ENCODE data around the gene TAX1BP3. TPM values are rescaled to one million over a fixed set of nuclear protein-coding genes. Genes with fewer than 3 reads are reported as not detected.

TAX1BP3 gene
- total and polyA plus RNA-seq, 4 donors: 11.9 to 27.7 (median 20.0) TPM

DNA sequence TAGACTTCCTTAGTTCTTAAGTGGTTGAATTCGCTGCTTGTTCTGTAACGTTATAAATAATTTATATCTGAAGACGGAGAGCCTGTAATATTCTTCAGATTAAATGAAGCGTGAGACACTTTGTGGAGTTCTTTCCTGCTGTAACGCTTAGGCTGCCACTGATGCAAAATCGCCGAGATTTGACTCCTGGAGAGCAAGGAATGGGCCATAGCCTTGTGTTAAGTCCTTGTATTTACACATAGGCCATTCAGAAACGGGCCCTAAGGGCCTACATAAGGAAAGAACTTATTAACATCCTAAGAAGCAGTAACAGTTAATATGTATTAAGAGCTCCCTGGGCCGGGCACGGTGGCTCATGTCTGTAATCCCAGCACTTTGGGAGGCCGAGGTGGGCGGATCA lies 1.2 kb upstream of the TAX1BP3 start (continued):
- TF ChIP-seq, protein P1, sequence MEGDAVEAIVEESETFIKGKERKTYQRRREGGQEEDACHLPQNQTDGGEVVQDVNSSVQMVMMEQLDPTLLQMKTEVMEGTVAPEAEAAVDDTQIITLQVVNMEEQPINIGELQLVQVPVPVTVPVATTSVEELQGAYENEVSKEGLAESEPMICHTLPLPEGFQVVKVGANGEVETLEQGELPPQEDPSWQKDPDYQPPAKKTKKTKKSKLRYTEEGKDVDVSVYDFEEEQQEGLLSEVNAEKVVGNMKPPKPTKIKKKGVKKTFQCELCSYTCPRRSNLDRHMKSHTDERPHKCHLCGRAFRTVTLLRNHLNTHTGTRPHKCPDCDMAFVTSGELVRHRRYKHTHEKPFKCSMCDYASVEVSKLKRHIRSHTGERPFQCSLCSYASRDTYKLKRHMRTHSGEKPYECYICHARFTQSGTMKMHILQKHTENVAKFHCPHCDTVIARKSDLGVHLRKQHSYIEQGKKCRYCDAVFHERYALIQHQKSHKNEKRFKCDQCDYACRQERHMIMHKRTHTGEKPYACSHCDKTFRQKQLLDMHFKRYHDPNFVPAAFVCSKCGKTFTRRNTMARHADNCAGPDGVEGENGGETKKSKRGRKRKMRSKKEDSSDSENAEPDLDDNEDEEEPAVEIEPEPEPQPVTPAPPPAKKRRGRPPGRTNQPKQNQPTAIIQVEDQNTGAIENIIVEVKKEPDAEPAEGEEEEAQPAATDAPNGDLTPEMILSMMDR (IDR thresholded peaks at IDR 0.05; ENCODE audit: low read depth, low read length, missing input control): no peak
- no peak for TF ChIP-seq HNF4G (IDR thresholded peaks at IDR 0.05)
- no peak for TF ChIP-seq FOXA2 (IDR thresholded peaks at IDR 0.05)

DNA sequence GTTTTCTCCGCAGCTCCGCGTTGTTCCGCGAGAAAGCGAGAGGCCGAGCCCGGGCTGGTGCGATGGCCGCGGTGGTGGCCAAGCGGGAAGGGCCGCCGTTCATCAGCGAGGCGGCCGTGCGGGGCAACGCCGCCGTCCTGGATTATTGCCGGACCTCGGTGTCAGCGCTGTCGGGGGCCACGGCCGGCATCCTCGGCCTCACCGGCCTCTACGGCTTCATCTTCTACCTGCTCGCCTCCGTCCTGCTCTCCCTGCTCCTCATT lies 638 bp upstream of the TAX1BP3 start:
- H3K4me1 ChIP-seq (ENCODE audit: control insufficient read depth in 4 of 4, insufficient read depth in 4 of 4, low read length in 3 of 4): peaks cover 0 to 24% (median 23%) of the 10 kb centered on the region in 4 donors
- TF ChIP-seq RXRA (IDR thresholded peaks at IDR 0.05): no peak
- no peak for DNase-seq (ENCODE audit: low spot score)
- peaks cover 0 to 7% (median 2%) of the 10 kb centered on the region in 4 donors for H3K36me3 ChIP-seq (ENCODE audit: control insufficient read depth in 4 of 4, insufficient read depth in 3 of 4, low read depth in 1 of 4, low read length in 3 of 4)
- peak overlapping the region; percentile 58 to 88 for H3K27ac ChIP-seq (ENCODE audit: low read depth in 1 of 2, low read length in 2 of 2)
- no peaks in the 10 kb centered on the region for H3K9me3 ChIP-seq (ENCODE audit: control insufficient read depth in 4 of 4, low read length in 3 of 4)
- under 1% methylated on average over 32 of the region's 32 CpGs for WGBS
- peak overlapping the region; percentile 42 to 46 for H3K9ac ChIP-seq (ENCODE audit: low read depth in 1 of 2, low read length in 2 of 2)
- no peaks in the 10 kb centered on the region for H3K27me3 ChIP-seq (ENCODE audit: control insufficient read depth in 4 of 4, insufficient read depth in 4 of 4, low read length in 3 of 4)
- peak overlapping the region; percentile 84 to 98 (median 94) for H3K4me3 ChIP-seq (ENCODE audit: low read depth in 1 of 3, low read length in 3 of 3)

DNA sequence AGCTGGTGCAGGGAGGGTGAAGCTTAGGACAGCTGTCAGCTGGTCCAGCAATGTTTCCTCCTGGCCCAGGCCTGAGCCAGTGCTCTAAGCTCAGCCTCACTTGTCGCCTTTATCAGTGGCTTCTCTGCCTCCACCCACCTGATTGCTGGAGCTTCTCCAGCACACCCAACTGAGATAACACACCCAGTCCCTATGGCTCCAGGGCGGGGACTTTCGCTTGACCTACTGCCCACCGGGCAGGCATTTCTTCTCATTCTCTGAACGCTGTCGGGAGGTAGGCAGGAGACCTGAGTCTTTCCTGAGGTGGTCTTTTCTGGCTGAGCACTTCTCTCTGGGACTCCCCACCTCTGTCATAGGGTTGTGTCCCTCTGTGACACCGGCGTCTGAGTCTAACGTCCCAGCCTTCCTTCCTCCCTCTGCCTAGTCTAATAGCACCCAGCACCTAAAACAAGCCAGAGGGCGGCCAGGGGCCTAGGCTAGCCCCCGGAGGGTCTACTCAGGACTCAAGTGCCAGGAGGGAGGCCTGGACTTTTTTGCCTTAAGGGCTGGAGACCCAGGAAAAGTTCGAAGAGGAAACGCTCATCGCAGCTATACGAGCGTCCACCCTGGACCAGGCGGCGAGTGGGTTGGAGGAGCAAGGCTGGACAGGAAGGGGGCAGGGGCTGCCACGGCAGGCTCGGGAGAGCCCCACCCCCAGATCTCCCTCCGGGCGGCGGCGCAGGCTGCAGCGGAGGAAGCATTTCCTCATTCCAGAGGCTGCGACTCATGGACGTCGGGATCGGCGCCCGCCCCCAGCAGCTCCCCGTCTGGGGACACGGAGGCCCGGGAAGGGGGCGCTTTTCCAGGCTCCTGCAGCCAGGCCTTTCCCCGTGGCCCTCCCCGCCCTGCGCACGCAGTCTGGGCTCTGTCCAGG lies 756 bp downstream of the TAX1BP3 start:
- H3K4me1 ChIP-seq (ENCODE audit: control insufficient read depth in 4 of 4, insufficient read depth in 4 of 4, low read length in 3 of 4): peaks cover 0 to 24% (median 23%) of the 10 kb centered on the region in 4 donors
- 3% methylated on average over 39 of the region's 39 CpGs for WGBS
- peak overlapping the region; percentile 88 to 90 for H3K27ac ChIP-seq (ENCODE audit: low read depth in 1 of 2, low read length in 2 of 2)
- H3K9me3 ChIP-seq (ENCODE audit: control insufficient read depth in 4 of 4, low read length in 3 of 4): no peaks in the 10 kb centered on the region
- H3K4me3 ChIP-seq (ENCODE audit: low read depth in 1 of 3, low read length in 3 of 3): peak overlapping the region; percentile 70 to 83 (median 82)
- H3K9ac ChIP-seq (ENCODE audit: low read depth in 1 of 2, low read length in 2 of 2): peak overlapping the region; percentile 47 to 71
- TF ChIP-seq, protein P1 (IDR thresholded peaks at IDR 0.05; ENCODE audit: low read depth, low read length, missing input control): no peak
- peak in 1 of 2 donors; percentile 16 for TF ChIP-seq RAD21 (IDR thresholded peaks at IDR 0.05)
- peak; percentile 37 for TF ChIP-seq SP1 (IDR thresholded peaks at IDR 0.05)
- no peak for TF ChIP-seq JUND (IDR thresholded peaks at IDR 0.05)
- peak in 1 of 2 donors; percentile 10 for TF ChIP-seq HNF4A (conservative IDR thresholded peaks at IDR 0.05)
- TF ChIP-seq, protein P2, sequence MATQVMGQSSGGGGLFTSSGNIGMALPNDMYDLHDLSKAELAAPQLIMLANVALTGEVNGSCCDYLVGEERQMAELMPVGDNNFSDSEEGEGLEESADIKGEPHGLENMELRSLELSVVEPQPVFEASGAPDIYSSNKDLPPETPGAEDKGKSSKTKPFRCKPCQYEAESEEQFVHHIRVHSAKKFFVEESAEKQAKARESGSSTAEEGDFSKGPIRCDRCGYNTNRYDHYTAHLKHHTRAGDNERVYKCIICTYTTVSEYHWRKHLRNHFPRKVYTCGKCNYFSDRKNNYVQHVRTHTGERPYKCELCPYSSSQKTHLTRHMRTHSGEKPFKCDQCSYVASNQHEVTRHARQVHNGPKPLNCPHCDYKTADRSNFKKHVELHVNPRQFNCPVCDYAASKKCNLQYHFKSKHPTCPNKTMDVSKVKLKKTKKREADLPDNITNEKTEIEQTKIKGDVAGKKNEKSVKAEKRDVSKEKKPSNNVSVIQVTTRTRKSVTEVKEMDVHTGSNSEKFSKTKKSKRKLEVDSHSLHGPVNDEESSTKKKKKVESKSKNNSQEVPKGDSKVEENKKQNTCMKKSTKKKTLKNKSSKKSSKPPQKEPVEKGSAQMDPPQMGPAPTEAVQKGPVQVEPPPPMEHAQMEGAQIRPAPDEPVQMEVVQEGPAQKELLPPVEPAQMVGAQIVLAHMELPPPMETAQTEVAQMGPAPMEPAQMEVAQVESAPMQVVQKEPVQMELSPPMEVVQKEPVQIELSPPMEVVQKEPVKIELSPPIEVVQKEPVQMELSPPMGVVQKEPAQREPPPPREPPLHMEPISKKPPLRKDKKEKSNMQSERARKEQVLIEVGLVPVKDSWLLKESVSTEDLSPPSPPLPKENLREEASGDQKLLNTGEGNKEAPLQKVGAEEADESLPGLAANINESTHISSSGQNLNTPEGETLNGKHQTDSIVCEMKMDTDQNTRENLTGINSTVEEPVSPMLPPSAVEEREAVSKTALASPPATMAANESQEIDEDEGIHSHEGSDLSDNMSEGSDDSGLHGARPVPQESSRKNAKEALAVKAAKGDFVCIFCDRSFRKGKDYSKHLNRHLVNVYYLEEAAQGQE (IDR thresholded peaks at IDR 0.05): peak; percentile 33
- TF ChIP-seq NR2F2 (IDR thresholded peaks at IDR 0.05): no peak
- peak; percentile 64 for TF ChIP-seq TAF1 (conservative IDR thresholded peaks at IDR 0.05)
- peak in 1 of 2 donors; percentile 19 for TF ChIP-seq RXRA (IDR thresholded peaks at IDR 0.05)
- no peak for TF ChIP-seq YY1 (IDR thresholded peaks at IDR 0.05)
- no peaks in the 10 kb centered on the region for H3K27me3 ChIP-seq (ENCODE audit: control insufficient read depth in 4 of 4, insufficient read depth in 4 of 4, low read length in 3 of 4)
- peaks cover 2 to 8% (median 5%) of the 10 kb centered on the region in 4 donors for H3K36me3 ChIP-seq (ENCODE audit: control insufficient read depth in 4 of 4, insufficient read depth in 3 of 4, low read depth in 1 of 4, low read length in 3 of 4)
- DNase-seq (ENCODE audit: low spot score): peak; percentile 70

All from liver (tissue), 9 donors.